WTC11 (cell line): ENCODE measurements around the gene FAM20C. TPM values are rescaled to one million over a fixed set of nuclear protein-coding genes. Genes with fewer than 3 reads are reported as not detected.

Experiments
- ATAC-seq: fragments of 200-7000 bp; cut with Tn5 transposase; 2 replicates; pipeline ENCODE4 v1.10.0; 2021; ENCODE audit warnings: mild to moderate bottlenecking, moderate library complexity
- CTCF ChIA-PET: fragments of 300-600 bp; sonication (Branson Sonifier 250); formaldehyde crosslinking; loops from one replicate; lab custom pipeline; 2021; ENCODE audit warnings: antibody characterized with exemption; lab: Charles Lee
- POLR2A ChIA-PET: fragments of 350-600 bp; sonication (Branson Sonifier 250); formaldehyde crosslinking; loops from one replicate; lab custom pipeline; 2021; ENCODE audit warnings: antibody characterized with exemption; lab: Charles Lee
- DNase-seq: peaks from one replicate; pipeline ENCODE4 v3.0.0; 2021; ENCODE audit warnings: low spot score
- H3K27ac Mint-ChIP-seq: 2 replicates; pipeline ENCODE4 v1.8.0; 2021; ENCODE audit warnings: mixed read lengths
- H3K27me3 Mint-ChIP-seq: 2 replicates; pipeline ENCODE4 v1.8.0; 2021; ENCODE audit warnings: low read depth, mild to moderate bottlenecking, moderate library complexity, mixed read lengths
- H3K36me3 Mint-ChIP-seq: 2 replicates; pipeline ENCODE4 v1.8.0; 2021; ENCODE audit warnings: mixed read lengths
- H3K4me1 Mint-ChIP-seq: 2 replicates; pipeline ENCODE4 v1.8.0; 2022; ENCODE audit warnings: mixed read lengths
- H3K4me3 Mint-ChIP-seq: 2 replicates; pipeline ENCODE4 v1.8.0; 2021; ENCODE audit warnings: mild to moderate bottlenecking, moderate library complexity, mixed read lengths
- H3K9me3 Mint-ChIP-seq: 2 replicates; pipeline ENCODE4 v1.8.0; 2021; ENCODE audit warnings: mixed read lengths
- CREM ChIP-seq: sonication (generic); formaldehyde crosslinking; IDR thresholded peaks from 2 replicates; pipeline ENCODE4 v1.8.1; 2022; ENCODE audit warnings: mild to moderate bottlenecking, missing genetic modification reagents, moderate library complexity
- ELF4 ChIP-seq: sonication (generic); formaldehyde crosslinking; IDR thresholded peaks from 2 replicates; pipeline ENCODE4 v1.8.1; 2022; ENCODE audit warnings: low read depth, mild to moderate bottlenecking, moderate library complexity, missing genetic modification reagents
- EMX1 ChIP-seq: fragments of 250-450 bp; sonication (Bioruptor Pico); IDR thresholded peaks from 2 replicates; pipeline ENCODE4 v1.8.0; 2021; ENCODE audit warnings: mild to moderate bottlenecking
- ETV6 ChIP-seq: sonication (generic); formaldehyde crosslinking; IDR thresholded peaks from 2 replicates; pipeline ENCODE4 v1.8.1; 2022; ENCODE audit warnings: mild to moderate bottlenecking, missing genetic modification reagents
- FOXK1 ChIP-seq: sonication (generic); formaldehyde crosslinking; IDR thresholded peaks from 2 replicates; pipeline ENCODE4 v1.8.0; 2022; ENCODE audit warnings: mild to moderate bottlenecking, moderate library complexity, missing genetic modification reagents
- GRHL2 ChIP-seq: fragments of 250-450 bp; sonication (Bioruptor Pico); IDR thresholded peaks from 2 replicates; pipeline ENCODE4 v1.8.0; 2022; ENCODE audit warnings: mild to moderate bottlenecking, moderate library complexity; ENCODE audit not compliant: insufficient replicate concordance, severe bottlenecking
- MXD4 ChIP-seq: fragments of 250-450 bp; sonication (Bioruptor Pico); IDR thresholded peaks from 2 replicates; pipeline ENCODE4 v1.8.0; 2021; ENCODE audit warnings: mild to moderate bottlenecking, moderate library complexity, borderline replicate concordance
- NFE2L1 ChIP-seq: sonication (generic); formaldehyde crosslinking; IDR thresholded peaks from 2 replicates; pipeline ENCODE4 v1.8.1; 2023; ENCODE audit warnings: missing genetic modification reagents
- OVOL2 ChIP-seq: fragments of 250-450 bp; sonication (Bioruptor Pico); IDR thresholded peaks from 2 replicates; pipeline ENCODE4 v1.9.0; 2021; ENCODE audit warnings: mild to moderate bottlenecking, borderline replicate concordance
- SMAD3 ChIP-seq: sonication (generic); formaldehyde crosslinking; IDR thresholded peaks from 2 replicates; pipeline ENCODE4 v1.8.0; 2022; ENCODE audit warnings: missing genetic modification reagents, mild to moderate bottlenecking, borderline replicate concordance
- SMAD4 ChIP-seq: sonication (generic); formaldehyde crosslinking; IDR thresholded peaks from 2 replicates; pipeline ENCODE4 v1.8.0; 2022; ENCODE audit warnings: mild to moderate bottlenecking, missing genetic modification reagents
- TP53 ChIP-seq: sonication (generic); formaldehyde crosslinking; IDR thresholded peaks from 2 replicates; pipeline ENCODE4 v1.8.1; 2023; ENCODE audit warnings: mild to moderate bottlenecking, missing genetic modification reagents
- ZNF138 ChIP-seq: sonication (generic); formaldehyde crosslinking; conservative IDR thresholded peaks from 2 replicates; pipeline ENCODE4 v1.8.1; 2022; ENCODE audit warnings: mild to moderate bottlenecking, moderate library complexity, missing genetic modification reagents
- ZNF219 ChIP-seq: sonication (generic); formaldehyde crosslinking; IDR thresholded peaks from 2 replicates; pipeline ENCODE4 v1.8.0; 2023; ENCODE audit warnings: missing genetic modification reagents, mild to moderate bottlenecking, borderline replicate concordance
- ZNF317 ChIP-seq: sonication (generic); formaldehyde crosslinking; IDR thresholded peaks from 2 replicates; pipeline ENCODE4 v1.8.1; 2023; ENCODE audit warnings: low read depth, mild to moderate bottlenecking, moderate library complexity, missing genetic modification reagents, borderline replicate concordance
- total RNA-seq: library from RNA; stranded (reverse); gene quantifications from 3 replicates; pipeline ENCODE4 v1.2.3, GENCODE V29; 2021
- TF ChIP-seq, protein P1 (sequence below): sonication (generic); formaldehyde crosslinking; conservative IDR thresholded peaks from 2 replicates; pipeline ENCODE4 v1.8.1; 2022; ENCODE audit warnings: mild to moderate bottlenecking, missing genetic modification reagents
- TF ChIP-seq, protein P2 (sequence below): sonication (generic); formaldehyde crosslinking; IDR thresholded peaks from 2 replicates; pipeline ENCODE4 v1.8.0; 2022; ENCODE audit warnings: mild to moderate bottlenecking, missing genetic modification reagents
- TF ChIP-seq, protein P3 (sequence below): sonication (generic); formaldehyde crosslinking; IDR thresholded peaks from 2 replicates; pipeline ENCODE4 v1.8.1; 2023; ENCODE audit warnings: mild to moderate bottlenecking, missing genetic modification reagents
- TF ChIP-seq, protein P4 (sequence below): sonication (generic); formaldehyde crosslinking; IDR thresholded peaks from 2 replicates; pipeline ENCODE4 v1.8.1; 2022; ENCODE audit warnings: mild to moderate bottlenecking, moderate library complexity, missing genetic modification reagents
- TF ChIP-seq, protein P5 (sequence below): sonication (generic); formaldehyde crosslinking; IDR thresholded peaks from 2 replicates; pipeline ENCODE4 v1.8.1; 2022; ENCODE audit warnings: missing genetic modification reagents, borderline replicate concordance
- TF ChIP-seq, protein P6 (sequence below): fragments of 250-450 bp; sonication (Bioruptor Pico); IDR thresholded peaks from 2 replicates; pipeline ENCODE4 v1.9.0; 2021; ENCODE audit warnings: mild to moderate bottlenecking, borderline replicate concordance

The FAM20C gene
- total RNA-seq, 1 experiment from 2014 or later = 64.9 TPM

DNA sequence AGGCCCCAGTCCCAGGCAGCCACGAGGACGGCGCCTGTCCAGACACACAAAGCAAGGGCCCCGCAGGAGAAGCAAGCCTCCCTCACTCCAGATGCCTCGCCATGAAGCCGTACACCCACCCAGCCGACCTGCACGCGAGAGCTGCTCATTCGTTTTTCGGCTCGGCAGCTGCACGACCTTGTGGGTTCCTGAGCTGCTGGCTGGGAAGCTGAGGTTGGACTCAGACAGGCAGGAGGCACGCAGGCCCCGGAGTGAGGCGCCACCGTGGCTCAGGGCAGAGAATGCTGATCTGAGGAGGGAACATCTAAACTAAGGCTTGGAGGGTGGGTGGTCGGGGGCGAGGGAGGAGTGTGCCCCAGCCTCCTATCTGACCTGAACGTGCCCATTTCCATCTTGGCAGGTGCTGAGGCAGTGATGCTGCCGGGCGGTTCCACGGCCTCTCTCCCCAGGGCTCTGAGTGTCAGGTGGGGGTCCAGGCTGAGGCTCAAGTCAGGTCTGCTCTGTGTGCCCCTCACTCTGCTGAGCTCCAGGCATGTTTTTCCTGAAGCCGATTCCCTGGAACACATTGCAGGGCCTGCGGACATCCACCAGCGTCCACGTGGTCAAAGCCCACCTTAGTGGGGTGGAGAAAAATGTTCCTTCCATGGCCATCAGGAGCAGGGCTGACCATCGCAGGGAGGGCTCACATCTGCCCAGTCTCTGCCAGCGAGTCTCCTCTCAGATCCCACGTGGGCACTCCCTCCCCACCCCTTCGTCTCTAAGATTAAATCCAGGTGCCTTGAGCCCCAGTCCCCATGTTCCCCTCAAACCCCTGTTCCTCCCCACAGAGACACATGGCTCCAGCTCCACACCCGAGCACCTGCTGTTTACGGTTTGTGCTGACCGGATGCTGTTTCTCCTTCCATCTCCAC is 28.1 kb upstream of the FAM20C start:
- ATAC-seq (no peak), DNase-seq (no peak)
- peaks cover 3% of the 10 kb centered on the region; the same call in 1 of the 2 replicates for H3K27me3 Mint-ChIP-seq
- TF ChIP-seq ETV6 (CRISPR knock-in tag) = no peak
- no peak for TF ChIP-seq ZNF317
- TF ChIP-seq, protein P1, sequence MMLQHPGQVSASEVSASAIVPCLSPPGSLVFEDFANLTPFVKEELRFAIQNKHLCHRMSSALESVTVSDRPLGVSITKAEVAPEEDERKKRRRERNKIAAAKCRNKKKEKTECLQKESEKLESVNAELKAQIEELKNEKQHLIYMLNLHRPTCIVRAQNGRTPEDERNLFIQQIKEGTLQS (CRISPR knock-in tag) = no peak
- TF ChIP-seq OVOL2 (CRISPR knock-in tag) = no peak
- TF ChIP-seq, protein P2, sequence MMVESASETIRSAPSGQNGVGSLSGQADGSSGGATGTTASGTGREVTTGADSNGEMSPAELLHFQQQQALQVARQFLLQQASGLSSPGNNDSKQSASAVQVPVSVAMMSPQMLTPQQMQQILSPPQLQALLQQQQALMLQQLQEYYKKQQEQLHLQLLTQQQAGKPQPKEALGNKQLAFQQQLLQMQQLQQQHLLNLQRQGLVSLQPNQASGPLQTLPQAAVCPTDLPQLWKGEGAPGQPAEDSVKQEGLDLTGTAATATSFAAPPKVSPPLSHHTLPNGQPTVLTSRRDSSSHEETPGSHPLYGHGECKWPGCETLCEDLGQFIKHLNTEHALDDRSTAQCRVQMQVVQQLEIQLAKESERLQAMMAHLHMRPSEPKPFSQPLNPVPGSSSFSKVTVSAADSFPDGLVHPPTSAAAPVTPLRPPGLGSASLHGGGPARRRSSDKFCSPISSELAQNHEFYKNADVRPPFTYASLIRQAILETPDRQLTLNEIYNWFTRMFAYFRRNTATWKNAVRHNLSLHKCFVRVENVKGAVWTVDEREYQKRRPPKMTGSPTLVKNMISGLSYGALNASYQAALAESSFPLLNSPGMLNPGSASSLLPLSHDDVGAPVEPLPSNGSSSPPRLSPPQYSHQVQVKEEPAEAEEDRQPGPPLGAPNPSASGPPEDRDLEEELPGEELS = no peak
- no peak for TF ChIP-seq NFE2L1 (CRISPR knock-in tag)
- no peak for TF ChIP-seq ZNF219
- TF ChIP-seq MXD4 (CRISPR knock-in tag) = no peak
- TF ChIP-seq, protein P3, sequence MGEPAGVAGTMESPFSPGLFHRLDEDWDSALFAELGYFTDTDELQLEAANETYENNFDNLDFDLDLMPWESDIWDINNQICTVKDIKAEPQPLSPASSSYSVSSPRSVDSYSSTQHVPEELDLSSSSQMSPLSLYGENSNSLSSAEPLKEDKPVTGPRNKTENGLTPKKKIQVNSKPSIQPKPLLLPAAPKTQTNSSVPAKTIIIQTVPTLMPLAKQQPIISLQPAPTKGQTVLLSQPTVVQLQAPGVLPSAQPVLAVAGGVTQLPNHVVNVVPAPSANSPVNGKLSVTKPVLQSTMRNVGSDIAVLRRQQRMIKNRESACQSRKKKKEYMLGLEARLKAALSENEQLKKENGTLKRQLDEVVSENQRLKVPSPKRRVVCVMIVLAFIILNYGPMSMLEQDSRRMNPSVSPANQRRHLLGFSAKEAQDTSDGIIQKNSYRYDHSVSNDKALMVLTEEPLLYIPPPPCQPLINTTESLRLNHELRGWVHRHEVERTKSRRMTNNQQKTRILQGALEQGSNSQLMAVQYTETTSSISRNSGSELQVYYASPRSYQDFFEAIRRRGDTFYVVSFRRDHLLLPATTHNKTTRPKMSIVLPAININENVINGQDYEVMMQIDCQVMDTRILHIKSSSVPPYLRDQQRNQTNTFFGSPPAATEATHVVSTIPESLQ (CRISPR knock-in tag) = no peak
- TF ChIP-seq, protein P4, sequence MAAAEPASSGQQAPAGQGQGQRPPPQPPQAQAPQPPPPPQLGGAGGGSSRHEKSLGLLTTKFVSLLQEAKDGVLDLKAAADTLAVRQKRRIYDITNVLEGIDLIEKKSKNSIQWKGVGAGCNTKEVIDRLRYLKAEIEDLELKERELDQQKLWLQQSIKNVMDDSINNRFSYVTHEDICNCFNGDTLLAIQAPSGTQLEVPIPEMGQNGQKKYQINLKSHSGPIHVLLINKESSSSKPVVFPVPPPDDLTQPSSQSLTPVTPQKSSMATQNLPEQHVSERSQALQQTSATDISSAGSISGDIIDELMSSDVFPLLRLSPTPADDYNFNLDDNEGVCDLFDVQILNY (CRISPR knock-in tag) = no peak
- no peak for TF ChIP-seq TP53 (CRISPR knock-in tag)
- TF ChIP-seq ELF4 (CRISPR knock-in tag) = no peak
- TF ChIP-seq GRHL2 (CRISPR knock-in tag) = no peak
- TF ChIP-seq, protein P5, sequence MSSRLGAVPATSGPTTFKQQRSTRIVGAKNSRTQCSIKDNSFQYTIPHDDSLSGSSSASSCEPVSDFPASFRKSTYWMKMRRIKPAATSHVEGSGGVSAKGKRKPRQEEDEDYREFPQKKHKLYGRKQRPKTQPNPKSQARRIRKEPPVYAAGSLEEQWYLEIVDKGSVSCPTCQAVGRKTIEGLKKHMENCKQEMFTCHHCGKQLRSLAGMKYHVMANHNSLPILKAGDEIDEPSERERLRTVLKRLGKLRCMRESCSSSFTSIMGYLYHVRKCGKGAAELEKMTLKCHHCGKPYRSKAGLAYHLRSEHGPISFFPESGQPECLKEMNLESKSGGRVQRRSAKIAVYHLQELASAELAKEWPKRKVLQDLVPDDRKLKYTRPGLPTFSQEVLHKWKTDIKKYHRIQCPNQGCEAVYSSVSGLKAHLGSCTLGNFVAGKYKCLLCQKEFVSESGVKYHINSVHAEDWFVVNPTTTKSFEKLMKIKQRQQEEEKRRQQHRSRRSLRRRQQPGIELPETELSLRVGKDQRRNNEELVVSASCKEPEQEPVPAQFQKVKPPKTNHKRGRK = no peak
- no peak for TF ChIP-seq EMX1
- no peak overlapping the region; the same call in 1 of the 2 replicates for H3K27ac Mint-ChIP-seq
- peaks cover 10% of the 10 kb centered on the region for H3K4me1 Mint-ChIP-seq
- ChIA-PET POLR2A (no interaction called here), CTCF (interaction anchor here (1.3 kb wide), 1 partner anchor 9 kb away, joined by 3 read pairs; no protein-coding TSS in a partner anchor)
- no peak overlapping the region for H3K4me3 Mint-ChIP-seq
- no peaks in the 10 kb centered on the region for H3K9me3 Mint-ChIP-seq
- no peaks in the 10 kb centered on the region for H3K36me3 Mint-ChIP-seq

DNA sequence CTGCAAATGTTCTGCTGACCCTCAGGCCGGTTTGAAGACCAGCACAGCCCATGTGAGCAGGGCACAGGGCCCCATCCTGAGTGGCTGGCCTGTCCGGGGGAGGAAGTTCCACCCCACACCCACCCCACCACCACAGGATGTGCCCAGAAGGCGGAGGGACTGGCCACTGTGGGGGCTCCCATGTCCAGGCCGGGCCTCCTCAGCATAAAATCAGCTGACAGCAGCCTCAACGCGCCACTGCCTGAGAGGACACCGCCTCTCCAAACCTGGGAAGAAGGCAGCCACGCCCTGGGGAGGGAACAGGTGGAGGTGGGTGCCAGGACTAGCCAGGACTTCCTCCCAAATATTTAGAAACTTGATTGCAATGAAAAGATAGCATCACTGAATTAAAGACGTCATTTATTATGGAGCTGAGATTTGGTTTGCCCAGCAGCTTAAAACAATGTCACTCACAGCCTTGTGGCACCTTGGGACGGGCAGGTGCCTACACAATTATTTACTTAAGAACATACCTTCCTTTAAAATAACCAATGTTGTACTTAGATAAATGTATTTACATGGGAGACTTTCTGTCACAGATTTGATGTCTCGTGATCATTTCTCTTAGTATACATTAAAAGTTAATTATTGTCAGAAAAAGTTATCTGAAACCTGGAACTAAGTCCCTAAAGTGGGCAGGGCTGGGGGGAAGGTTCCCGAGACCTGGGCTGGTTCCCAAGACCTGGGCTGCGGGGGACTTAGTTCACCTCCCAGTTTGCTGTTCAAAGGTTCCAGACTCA is 27.3 kb upstream of the FAM20C start:
- Mint-ChIP-seq H3K9me3 (no peaks in the 10 kb centered on the region), H3K4me3 (no peak overlapping the region), H3K4me1 (peaks cover 10% of the 10 kb centered on the region), H3K36me3 (no peaks in the 10 kb centered on the region), H3K27me3 (peaks cover 3% of the 10 kb centered on the region; the same call in 1 of the 2 replicates), H3K27ac (no peak overlapping the region)
- TF ChIP-seq SMAD4 (CRISPR knock-in tag) (no peak), ZNF138 (no peak), SMAD3 (CRISPR knock-in tag) (no peak), CREM (CRISPR knock-in tag) (no peak), ELF4 (CRISPR knock-in tag) (no peak), FOXK1 (CRISPR knock-in tag) (no peak)
- TF ChIP-seq, protein P1 (CRISPR knock-in tag) = no peak
- TF ChIP-seq, protein P6, sequence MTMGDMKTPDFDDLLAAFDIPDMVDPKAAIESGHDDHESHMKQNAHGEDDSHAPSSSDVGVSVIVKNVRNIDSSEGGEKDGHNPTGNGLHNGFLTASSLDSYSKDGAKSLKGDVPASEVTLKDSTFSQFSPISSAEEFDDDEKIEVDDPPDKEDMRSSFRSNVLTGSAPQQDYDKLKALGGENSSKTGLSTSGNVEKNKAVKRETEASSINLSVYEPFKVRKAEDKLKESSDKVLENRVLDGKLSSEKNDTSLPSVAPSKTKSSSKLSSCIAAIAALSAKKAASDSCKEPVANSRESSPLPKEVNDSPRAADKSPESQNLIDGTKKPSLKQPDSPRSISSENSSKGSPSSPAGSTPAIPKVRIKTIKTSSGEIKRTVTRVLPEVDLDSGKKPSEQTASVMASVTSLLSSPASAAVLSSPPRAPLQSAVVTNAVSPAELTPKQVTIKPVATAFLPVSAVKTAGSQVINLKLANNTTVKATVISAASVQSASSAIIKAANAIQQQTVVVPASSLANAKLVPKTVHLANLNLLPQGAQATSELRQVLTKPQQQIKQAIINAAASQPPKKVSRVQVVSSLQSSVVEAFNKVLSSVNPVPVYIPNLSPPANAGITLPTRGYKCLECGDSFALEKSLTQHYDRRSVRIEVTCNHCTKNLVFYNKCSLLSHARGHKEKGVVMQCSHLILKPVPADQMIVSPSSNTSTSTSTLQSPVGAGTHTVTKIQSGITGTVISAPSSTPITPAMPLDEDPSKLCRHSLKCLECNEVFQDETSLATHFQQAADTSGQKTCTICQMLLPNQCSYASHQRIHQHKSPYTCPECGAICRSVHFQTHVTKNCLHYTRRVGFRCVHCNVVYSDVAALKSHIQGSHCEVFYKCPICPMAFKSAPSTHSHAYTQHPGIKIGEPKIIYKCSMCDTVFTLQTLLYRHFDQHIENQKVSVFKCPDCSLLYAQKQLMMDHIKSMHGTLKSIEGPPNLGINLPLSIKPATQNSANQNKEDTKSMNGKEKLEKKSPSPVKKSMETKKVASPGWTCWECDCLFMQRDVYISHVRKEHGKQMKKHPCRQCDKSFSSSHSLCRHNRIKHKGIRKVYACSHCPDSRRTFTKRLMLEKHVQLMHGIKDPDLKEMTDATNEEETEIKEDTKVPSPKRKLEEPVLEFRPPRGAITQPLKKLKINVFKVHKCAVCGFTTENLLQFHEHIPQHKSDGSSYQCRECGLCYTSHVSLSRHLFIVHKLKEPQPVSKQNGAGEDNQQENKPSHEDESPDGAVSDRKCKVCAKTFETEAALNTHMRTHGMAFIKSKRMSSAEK = no peak
- POLR2A ChIA-PET = interaction anchor here (0.6 kb wide), 1 partner anchor 15 kb away, joined by 3 read pairs; no protein-coding TSS in a partner anchor
- DNase-seq (no peak), ATAC-seq (no peak)
- CTCF ChIA-PET = interaction anchor here (1.3 kb wide), 1 partner anchor 9 kb away, joined by 3 read pairs; no protein-coding TSS in a partner anchor
